HEK293T (cell line): ENCODE measurements around the gene DNAJC5.

Source experiments
- CTCF ChIA-PET: fragments of 350-600 bp; formaldehyde crosslinking; extraction: SDS; loops from one replicate; lab custom pipeline; 2021; ENCODE audit warnings: antibody characterized with exemption, inconsistent platforms; lab: Yijun Ruan, JAX
- POLR2A ChIA-PET: fragments of 350-600 bp; formaldehyde crosslinking; extraction: SDS; loops from one replicate; lab custom pipeline; 2020; ENCODE audit warnings: antibody characterized with exemption, inconsistent platforms; lab: Yijun Ruan, JAX
- DNase-seq: peaks from one replicate; pipeline ENCODE4 v3.0.0; 2012; ENCODE audit warnings: mixed read lengths; ENCODE audit errors: extremely low spot score
- ARNT ChIP-seq: fragments of 450-650 bp; IDR thresholded peaks from 2 replicates; pipeline ENCODE4 v1.6.1; 2017; ENCODE audit warnings: mild to moderate bottlenecking
- BHLHE40 ChIP-seq: fragments of 450-650 bp; IDR thresholded peaks from 2 replicates; pipeline ENCODE4 v1.6.1; 2016; ENCODE audit warnings: mild to moderate bottlenecking, moderate library complexity, borderline replicate concordance
- CTBP1 ChIP-seq: fragments of 450-650 bp; IDR thresholded peaks from 2 replicates; pipeline ENCODE4 v1.6.1; 2016; ENCODE audit warnings: borderline replicate concordance
- ELF4 ChIP-seq: fragments of 450-650 bp; IDR thresholded peaks from 2 replicates; pipeline ENCODE4 v1.6.1; 2017; ENCODE audit warnings: antibody characterized with exemption
- FOXA1 ChIP-seq: fragments of 450-650 bp; IDR thresholded peaks from 2 replicates; pipeline ENCODE4 v1.6.1; 2016; ENCODE audit warnings: mild to moderate bottlenecking
- FOXK2 ChIP-seq: fragments of 450-650 bp; IDR thresholded peaks from 2 replicates; pipeline ENCODE4 v1.6.1; 2016; ENCODE audit warnings: mild to moderate bottlenecking
- FOXM1 ChIP-seq: fragments of 450-650 bp; IDR thresholded peaks from 2 replicates; pipeline ENCODE4 v1.6.1; 2017; ENCODE audit warnings: mild to moderate bottlenecking, borderline replicate concordance
- HDGF ChIP-seq: fragments of 450-650 bp; IDR thresholded peaks from 2 replicates; pipeline ENCODE4 v1.6.1; 2017; ENCODE audit warnings: antibody characterized with exemption, borderline replicate concordance
- L3MBTL2 ChIP-seq: fragments of 450-650 bp; conservative IDR thresholded peaks from 2 replicates; pipeline ENCODE4 v1.6.1; 2016; ENCODE audit warnings: mild to moderate bottlenecking
- LEF1 ChIP-seq: fragments of 450-650 bp; IDR thresholded peaks from 2 replicates; pipeline ENCODE4 v1.6.1; 2017; ENCODE audit warnings: mild to moderate bottlenecking, borderline replicate concordance
- NFRKB ChIP-seq: fragments of 450-650 bp; IDR thresholded peaks from 2 replicates; pipeline ENCODE4 v1.6.1; 2016; ENCODE audit warnings: mild to moderate bottlenecking, moderate library complexity
- PKNOX1 ChIP-seq: fragments of 450-650 bp; IDR thresholded peaks from 2 replicates; pipeline ENCODE4 v1.6.1; 2016
- SP1 ChIP-seq: fragments of 450-650 bp; IDR thresholded peaks from 2 replicates; pipeline ENCODE4 v1.6.1; 2017
- SUZ12 ChIP-seq: fragments of 450-650 bp; IDR thresholded peaks from 2 replicates; pipeline ENCODE4 v1.6.1; 2016; ENCODE audit warnings: mild to moderate bottlenecking
- TARDBP ChIP-seq: fragments of 450-650 bp; IDR thresholded peaks from 2 replicates; pipeline ENCODE4 v1.6.1; 2016
- ZNF384 ChIP-seq: fragments of 450-650 bp; IDR thresholded peaks from 2 replicates; pipeline ENCODE4 v1.6.1; 2016

The DNAJC5 gene, protein sequence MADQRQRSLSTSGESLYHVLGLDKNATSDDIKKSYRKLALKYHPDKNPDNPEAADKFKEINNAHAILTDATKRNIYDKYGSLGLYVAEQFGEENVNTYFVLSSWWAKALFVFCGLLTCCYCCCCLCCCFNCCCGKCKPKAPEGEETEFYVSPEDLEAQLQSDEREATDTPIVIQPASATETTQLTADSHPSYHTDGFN

DNA sequence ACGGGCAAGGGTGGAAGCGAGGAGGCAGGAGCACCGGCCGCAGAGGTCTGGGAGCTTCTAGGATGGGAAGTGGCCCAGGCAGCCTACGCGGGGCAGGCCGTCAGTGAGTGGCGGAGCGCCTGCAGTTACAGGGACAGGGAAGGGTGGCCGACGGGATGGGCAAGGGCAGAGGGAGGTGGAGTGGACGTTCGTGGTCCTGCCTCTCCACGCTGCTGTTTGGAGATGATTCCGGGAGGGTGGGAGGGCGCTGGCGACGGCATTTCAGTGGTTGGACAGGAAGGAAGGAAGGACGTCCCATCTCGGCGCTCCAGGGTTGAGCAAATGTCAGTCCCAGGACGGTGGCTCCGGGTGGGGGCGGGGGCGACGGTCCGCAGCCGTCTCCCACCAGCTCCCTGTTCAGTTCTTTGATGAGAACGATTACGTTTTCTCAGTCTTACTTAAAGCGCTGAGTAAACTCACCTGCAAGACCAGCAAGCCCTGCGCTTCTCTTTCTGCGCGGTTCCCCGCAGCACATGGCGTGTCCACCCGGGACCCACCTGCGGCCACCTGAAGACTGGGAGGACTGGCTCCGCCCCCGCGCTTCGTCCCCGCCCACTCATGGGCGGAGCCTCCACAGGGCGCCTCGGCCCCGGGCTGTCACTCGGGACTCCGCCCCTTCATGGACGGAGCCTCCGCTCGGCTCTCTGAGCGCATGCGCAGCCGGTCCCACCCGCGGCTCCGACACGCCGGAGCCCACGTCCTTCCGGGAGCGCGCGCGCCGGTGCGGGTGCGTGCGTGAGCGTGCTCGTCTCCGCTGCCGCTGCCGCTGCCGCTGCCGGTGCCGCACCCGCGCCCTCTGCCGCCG is at the start of gene DNAJC5:
DNAJC5 (plus strand) TSS at position 769 of the 844 bp plus-strand sequence. CDS start 33,220 bp downstream, outside the sequence.
- peak; percentile 91 for TF ChIP-seq PKNOX1
- no peak for TF ChIP-seq FOXK2
- no peak for TF ChIP-seq CTBP1
- TF ChIP-seq LEF1, result 0 out of 2 replicates have a peak, but pooled peaks have one; percentile 61
- peak; percentile 98 for TF ChIP-seq TARDBP
- CTCF ChIA-PET, result interaction anchor here (1.0 kb wide), 1 partner anchor 74 kb away, joined by 3 read pairs; no protein-coding TSS in a partner anchor
- DNase-seq, result peak; percentile 100
- POLR2A ChIA-PET, result interaction anchor here (1.0 to 1.8 kb wide), 2 partner anchors 18 to 29 kb away, joined by 3 to 10 read pairs; partner anchors contain the start of gene TPD52L2

DNA sequence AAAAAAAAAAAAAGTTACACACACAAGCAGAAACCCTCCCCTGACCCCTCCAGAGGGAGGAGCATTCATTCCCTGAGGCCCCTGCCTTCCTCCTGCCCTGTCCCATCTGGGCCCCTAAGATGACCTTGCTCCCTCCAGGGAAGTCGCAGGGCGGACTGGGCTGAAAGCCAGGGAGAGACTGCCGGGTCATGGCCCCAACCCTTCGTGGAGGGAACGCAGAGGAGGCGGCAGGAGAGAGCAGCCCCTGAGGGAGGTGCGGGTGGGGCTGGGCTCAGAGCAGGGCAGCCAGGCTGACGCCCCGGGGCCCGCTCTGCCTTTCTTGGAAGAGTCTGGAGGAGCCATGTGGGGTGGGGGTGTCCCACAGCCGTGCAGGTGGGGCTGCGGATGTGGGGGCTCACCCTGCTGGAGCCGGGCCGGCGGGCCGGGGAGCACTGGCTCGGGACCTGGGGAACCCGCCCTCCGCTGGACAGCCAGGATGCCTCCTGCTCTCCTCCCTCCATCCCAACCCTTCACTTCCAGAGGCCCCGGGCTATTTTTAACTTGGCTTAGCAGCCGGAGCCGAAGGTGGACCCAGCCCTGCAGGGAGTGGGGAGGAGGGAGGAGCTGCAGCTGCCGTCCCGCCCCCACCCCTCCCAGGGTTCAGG is 48.7 kb upstream of the DNAJC5 start:
- DNase-seq, result peak; percentile 62
- ChIA-PET CTCF (no interaction called here), POLR2A (interaction anchor here (1.4 kb wide), 1 partner anchor 17 kb away, joined by 3 read pairs; no protein-coding TSS in a partner anchor)
- peak; percentile 88 for TF ChIP-seq ZNF384
- no peak for TF ChIP-seq SUZ12

- CTCF ChIA-PET, result no interaction called here
- POLR2A ChIA-PET, result interaction anchor here (1.4 kb wide), 1 partner anchor 17 kb away, joined by 3 read pairs; no protein-coding TSS in a partner anchor
- TF ChIP-seq FOXM1 (no peak), FOXA1 (no peak), NFRKB (no peak), CTBP1 (no peak), ARNT (no peak), ELF4 (no peak), PKNOX1 (no peak), TARDBP (no peak), SUZ12 (no peak), BHLHE40 (no peak), LEF1 (no peak), SP1 (no peak), L3MBTL2 (no peak), FOXK2 (no peak), ZNF384 (no peak), HDGF (no peak)
- no peak for DNase-seq
These were observed 48.1 kb upstream of the DNAJC5 start for GRCh38 chr20:63846888-63847236.

DNA sequence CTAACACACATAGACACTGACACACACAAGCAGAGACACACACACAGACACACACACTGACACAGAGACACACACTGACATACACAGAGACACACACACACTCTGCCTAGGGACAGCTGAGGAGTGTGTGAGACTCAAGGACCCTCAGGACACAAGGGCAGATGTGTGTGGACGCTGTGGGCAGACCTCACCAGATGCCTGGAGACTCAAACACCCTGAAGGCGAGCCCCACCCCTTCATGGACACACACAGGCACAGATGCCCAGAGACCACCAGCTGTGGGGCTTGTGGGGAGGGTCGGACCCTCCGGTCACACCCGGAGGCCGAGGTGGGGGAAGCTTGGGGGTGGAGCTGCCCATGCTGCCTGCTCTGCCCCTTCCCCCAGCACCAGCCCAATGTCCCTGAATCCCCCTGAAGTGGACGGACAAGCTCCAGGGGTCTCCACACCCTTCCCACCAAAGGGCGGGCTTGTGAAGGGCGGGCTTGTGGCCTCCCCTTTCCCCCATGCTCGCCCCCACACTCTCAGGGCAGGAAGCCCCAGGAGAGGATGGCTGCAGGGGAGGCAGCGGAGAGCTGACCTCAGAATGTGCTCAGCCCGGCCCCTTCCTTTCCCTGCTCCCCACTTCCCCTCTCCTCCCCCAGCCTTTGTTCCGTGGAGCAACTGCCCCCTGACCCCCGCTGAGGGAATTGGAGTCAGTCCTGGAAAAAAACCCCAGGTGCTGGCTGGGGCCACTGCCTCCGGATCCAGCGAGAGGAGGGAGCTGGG is 47.5 kb upstream of the DNAJC5 start:
- TF ChIP-seq HDGF (no peak), NFRKB (no peak), CTBP1 (no peak), ELF4 (no peak), BHLHE40 (no peak), TARDBP (no peak), LEF1 (no peak), FOXA1 (no peak), FOXK2 (no peak), SP1 (no peak), ARNT (no peak), FOXM1 (no peak), L3MBTL2 (no peak), ZNF384 (no peak), PKNOX1 (no peak), SUZ12 (no peak)
- DNase-seq, result no peak
- ChIA-PET POLR2A (interaction anchor here (1.1 to 1.4 kb wide), 2 partner anchors 16 to 17 kb away, joined by 3 to 6 read pairs; partner anchors contain the start of gene TPD52L2), CTCF (no interaction called here)
